MCF 10A (cell line): ENCODE results near the gene RCBTB2. TPM values are rescaled to one million over a fixed set of nuclear protein-coding genes. Genes with fewer than 3 reads are reported as not detected.
A peak's percentile ranks its signal among the peaks of the same experiment; 100 is the strongest.

ENCODE experiments used
- BruUV-seq: library from RNA; stranded (reverse); fragments of 400-500 nt; replicated peaks from 2 replicates; lab custom pipeline; 2021; lab: Mats Ljungman, UMichigan
- CTCF ChIA-PET: fragments of 300-600 bp; sonication (Branson Sonifier 250); formaldehyde crosslinking; extraction: SDS; loops from one replicate; lab custom pipeline; 2021; ENCODE audit warnings: antibody characterized with exemption, inconsistent platforms; lab: Yijun Ruan, JAX
- POLR2A ChIA-PET: fragments of 300-600, 350-650 bp; sonication (Branson Sonifier 250); formaldehyde crosslinking; extraction: SDS; loops from one replicate; lab custom pipeline; 2020; ENCODE audit warnings: antibody characterized with exemption, inconsistent platforms; lab: Yijun Ruan, JAX
- DNase-seq: peaks from one replicate; pipeline ENCODE4 v3.0.0-alpha.2; 2018; ENCODE audit not compliant: unreplicated experiment
- H3K27ac Mint-ChIP-seq: one replicate; pipeline ENCODE4 v1.8.0; 2022; ENCODE audit warnings: mild to moderate bottlenecking, low read depth, mixed read lengths; ENCODE audit not compliant: unreplicated experiment
- H3K27me3 Mint-ChIP-seq: one replicate; pipeline ENCODE4 v1.8.0; 2022; ENCODE audit warnings: mixed read lengths; ENCODE audit not compliant: insufficient read depth, unreplicated experiment
- H3K36me3 Mint-ChIP-seq: one replicate; pipeline ENCODE4 v1.8.0; 2022; ENCODE audit warnings: mild to moderate bottlenecking, moderate library complexity, mixed read lengths; ENCODE audit not compliant: insufficient read depth, unreplicated experiment
- H3K4me1 Mint-ChIP-seq: one replicate; pipeline ENCODE4 v1.8.0; 2022; ENCODE audit warnings: mixed read lengths; ENCODE audit not compliant: insufficient read depth, unreplicated experiment
- H3K4me3 Mint-ChIP-seq: one replicate; pipeline ENCODE4 v1.8.0; 2022; ENCODE audit warnings: mild to moderate bottlenecking, moderate library complexity, mixed read lengths; ENCODE audit not compliant: unreplicated experiment
- H3K9me3 Mint-ChIP-seq: one replicate; pipeline ENCODE4 v1.8.0; 2022; ENCODE audit warnings: mixed read lengths; ENCODE audit not compliant: unreplicated experiment
- intact Hi-C: fragments of 100-400 bp; cut with micrococcal nuclease; formaldehyde crosslinking; loops from 2 replicates; pipeline ENCODE4 v1.14.1; 2022
- total RNA-seq: library from RNA; stranded (reverse); gene quantifications from 2 replicates; pipeline ENCODE4 v1.2.3, GENCODE V29; 2022
- TF ChIP-seq, protein P1 (sequence below): fragments of 200-600 bp; IDR thresholded peaks from one replicate; pipeline ENCODE4 v1.8.0; 2022; ENCODE audit warnings: antibody characterized with exemption, mild to moderate bottlenecking; ENCODE audit not compliant: unreplicated experiment

RCBTB2 gene
- total RNA-seq, 1 experiment from 2014 or later: 2.4 TPM

DNA sequence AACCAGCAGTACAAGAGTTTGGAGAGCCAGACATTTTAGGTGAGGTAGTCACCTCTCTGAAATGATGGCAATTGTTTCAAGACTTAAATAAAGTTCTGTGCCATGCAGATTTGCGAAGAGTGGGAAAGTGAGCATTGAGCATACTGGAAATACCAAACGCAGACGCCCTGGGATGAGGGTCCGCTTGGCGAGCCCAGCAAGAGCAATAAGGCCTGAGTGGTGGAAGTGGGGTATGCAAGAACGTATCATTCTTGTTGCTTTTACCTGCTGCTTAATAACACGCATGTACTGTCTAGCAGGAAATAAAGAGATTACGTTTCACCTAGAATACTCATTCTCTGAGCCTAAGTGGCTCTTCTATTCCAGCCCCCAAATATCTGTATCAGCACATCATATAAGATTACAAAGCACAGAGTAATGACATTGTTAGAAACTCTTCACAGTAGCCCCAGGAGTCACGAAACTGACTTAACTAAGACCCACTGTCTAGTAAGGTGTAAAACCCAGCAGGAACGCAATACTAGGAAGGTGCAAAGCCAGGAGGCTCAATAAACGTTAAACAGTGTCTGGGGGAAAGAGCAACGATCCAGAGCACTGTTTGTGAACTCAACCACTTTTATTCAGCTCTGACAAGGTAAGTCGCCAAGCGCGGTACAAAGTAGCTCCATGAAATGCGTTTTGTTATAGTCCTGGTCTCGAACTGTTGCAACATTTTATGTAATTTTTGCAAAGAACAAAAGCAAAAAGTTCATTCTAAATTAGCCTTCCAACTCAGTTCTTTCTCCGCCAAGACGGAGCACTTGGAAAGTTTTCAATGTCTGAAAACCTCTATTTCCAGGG, 1.2 kb downstream of the RCBTB2 start:
- BruUV-seq: TSS peak; percentile 43
- Mint-ChIP-seq H3K36me3 (peaks cover 13% of the 10 kb centered on the region), H3K27ac (peak overlapping the region; percentile 76), H3K4me1 (no peaks in the 10 kb centered on the region), H3K27me3 (no peaks in the 10 kb centered on the region), H3K9me3 (peaks cover 11% of the 10 kb centered on the region), H3K4me3 (peak overlapping the region; percentile 80)
- TF ChIP-seq, protein P1, sequence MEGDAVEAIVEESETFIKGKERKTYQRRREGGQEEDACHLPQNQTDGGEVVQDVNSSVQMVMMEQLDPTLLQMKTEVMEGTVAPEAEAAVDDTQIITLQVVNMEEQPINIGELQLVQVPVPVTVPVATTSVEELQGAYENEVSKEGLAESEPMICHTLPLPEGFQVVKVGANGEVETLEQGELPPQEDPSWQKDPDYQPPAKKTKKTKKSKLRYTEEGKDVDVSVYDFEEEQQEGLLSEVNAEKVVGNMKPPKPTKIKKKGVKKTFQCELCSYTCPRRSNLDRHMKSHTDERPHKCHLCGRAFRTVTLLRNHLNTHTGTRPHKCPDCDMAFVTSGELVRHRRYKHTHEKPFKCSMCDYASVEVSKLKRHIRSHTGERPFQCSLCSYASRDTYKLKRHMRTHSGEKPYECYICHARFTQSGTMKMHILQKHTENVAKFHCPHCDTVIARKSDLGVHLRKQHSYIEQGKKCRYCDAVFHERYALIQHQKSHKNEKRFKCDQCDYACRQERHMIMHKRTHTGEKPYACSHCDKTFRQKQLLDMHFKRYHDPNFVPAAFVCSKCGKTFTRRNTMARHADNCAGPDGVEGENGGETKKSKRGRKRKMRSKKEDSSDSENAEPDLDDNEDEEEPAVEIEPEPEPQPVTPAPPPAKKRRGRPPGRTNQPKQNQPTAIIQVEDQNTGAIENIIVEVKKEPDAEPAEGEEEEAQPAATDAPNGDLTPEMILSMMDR: no peak
- POLR2A ChIA-PET: interaction anchor here (0.7 to 2.7 kb wide), 21 partner anchors 9 to 299 kb away, joined by 3 to 12 read pairs (median 5); partner anchors contain the start of genes ITM2B, LPAR6 and RB1
- CTCF ChIA-PET: interaction anchor here (0.6 to 0.8 kb wide), 2 partner anchors 48 to 403 kb away, joined by 3 read pairs; no protein-coding TSS in a partner anchor
- DNase-seq: no peak
- intact Hi-C loops: no loop called here

GRCh38 chr13:48530833-48531232, 2.0 kb downstream of the RCBTB2 start:
- BruUV-seq: no TSS peak
- no peak overlapping the region for H3K27ac Mint-ChIP-seq
- H3K4me1 Mint-ChIP-seq: no peaks in the 10 kb centered on the region
- no peak for DNase-seq
- H3K9me3 Mint-ChIP-seq: peaks cover 8% of the 10 kb centered on the region
- POLR2A ChIA-PET: interaction anchor here (0.8 to 2.4 kb wide), 6 partner anchors 8 to 226 kb away, joined by 3 to 9 read pairs (median 4); partner anchors contain the start of gene LPAR6
- CTCF ChIA-PET: interaction anchor here (0.6 to 0.8 kb wide), 2 partner anchors 48 to 402 kb away, joined by 3 read pairs; no protein-coding TSS in a partner anchor
- intact Hi-C loops: no loop called here
- H3K4me3 Mint-ChIP-seq: no peak overlapping the region
- H3K36me3 Mint-ChIP-seq: peaks cover 13% of the 10 kb centered on the region
- TF ChIP-seq, protein P1: no peak
- H3K27me3 Mint-ChIP-seq: no peaks in the 10 kb centered on the region

- intact Hi-C loops: no loop called here
- H3K4me1 Mint-ChIP-seq: no peaks in the 10 kb centered on the region
- no peak overlapping the region for H3K27ac Mint-ChIP-seq
- H3K9me3 Mint-ChIP-seq: no peaks in the 10 kb centered on the region
- CTCF ChIA-PET: interaction anchor here (0.7 kb wide), 1 partner anchor 434 kb away, joined by 3 read pairs; no protein-coding TSS in a partner anchor
- DNase-seq: no peak
- no peaks in the 10 kb centered on the region for H3K27me3 Mint-ChIP-seq
- no peak overlapping the region for H3K4me3 Mint-ChIP-seq
- no TSS peak for BruUV-seq
- TF ChIP-seq, protein P1: no peak
- H3K36me3 Mint-ChIP-seq: peaks cover 13% of the 10 kb centered on the region
- POLR2A ChIA-PET: interaction anchor here (0.7 to 1.7 kb wide), 2 partner anchors 23 to 116 kb away, joined by 3 to 5 read pairs; partner anchors contain the start of gene LPAR6
Measured at GRCh38 chr13:48528720-48529119, 4.2 kb downstream of the RCBTB2 start.

DNA sequence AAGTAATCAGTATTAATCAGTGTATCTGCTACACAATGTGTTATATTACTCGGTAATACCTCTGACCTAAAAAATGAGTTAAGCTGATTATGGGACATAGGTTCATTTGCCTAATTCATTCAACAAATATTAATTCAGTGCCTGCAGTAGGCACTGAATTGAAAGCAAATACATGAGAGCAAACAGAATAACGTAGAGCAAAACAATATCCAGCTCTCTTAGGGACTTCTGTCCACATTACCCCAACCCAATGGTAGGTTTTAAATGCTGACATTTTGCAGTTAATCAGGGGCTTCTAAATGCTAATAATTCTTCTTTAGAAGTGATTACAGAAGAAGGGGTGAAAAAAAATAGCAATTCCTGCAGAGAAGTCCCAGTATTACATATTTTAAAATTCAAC, 4.9 kb downstream of the RCBTB2 start:
- H3K36me3 Mint-ChIP-seq: peaks cover 13% of the 10 kb centered on the region
- no peak overlapping the region for H3K4me3 Mint-ChIP-seq
- H3K27ac Mint-ChIP-seq: no peak overlapping the region
- no peaks in the 10 kb centered on the region for H3K9me3 Mint-ChIP-seq
- TF ChIP-seq, protein P1: no peak
- no TSS peak for BruUV-seq
- H3K4me1 Mint-ChIP-seq: no peaks in the 10 kb centered on the region
- no peak for DNase-seq
- CTCF ChIA-PET: no interaction called here
- no peaks in the 10 kb centered on the region for H3K27me3 Mint-ChIP-seq
- intact Hi-C loops: no loop called here
- POLR2A ChIA-PET: interaction anchor here (0.5 to 1.7 kb wide), 3 partner anchors 24 to 224 kb away, joined by 3 to 5 read pairs (median 3); partner anchors contain the start of gene LPAR6
